SK-N-SH (cell line): Measurements from ENCODE around the gene ME3.

Experiments used
- ELF1 ChIP-seq: IDR thresholded peaks from 2 replicates; pipeline ENCODE4 v1.4.0; 2012
- EP300 ChIP-seq, 2 experiments: IDR thresholded peaks; 2 replicates each; pipeline versions ENCODE4 v1.4.0 to v1.6.1; 2012; ENCODE audit warnings: borderline replicate concordance in 1 of 2, low read depth in 1 of 2, low read length in 1 of 2
- EZH2phosphoT487 ChIP-seq: fragments of 200-600 bp; sonication (generic); IDR thresholded peaks from 2 replicates; pipeline ENCODE4 v1.6.1; 2017; ENCODE audit warnings: low read depth, mixed run types, mild to moderate bottlenecking, antibody characterized with exemption, moderate library complexity, borderline replicate concordance
- FOXM1 ChIP-seq: IDR thresholded peaks from 2 replicates; pipeline ENCODE4 v1.4.0; 2012; ENCODE audit warnings: low read depth, mild to moderate bottlenecking
- MAX ChIP-seq: IDR thresholded peaks from 2 replicates; pipeline ENCODE4 v1.4.0; 2012; ENCODE audit warnings: low read depth
- MXI1 ChIP-seq: IDR thresholded peaks from 2 replicates; pipeline ENCODE4 v1.6.1; 2012; ENCODE audit warnings: mild to moderate bottlenecking, low read depth, low read length, improper control_type of control experiment
- NFIC ChIP-seq: IDR thresholded peaks from 2 replicates; pipeline ENCODE4 v1.4.0; 2012; ENCODE audit warnings: borderline replicate concordance
- POLR2AphosphoS5 ChIP-seq: IDR thresholded peaks from 2 replicates; pipeline ENCODE4 v1.6.1; 2012; ENCODE audit warnings: low read depth, low read length
- RAD21 ChIP-seq: IDR thresholded peaks from 2 replicates; pipeline ENCODE4 v1.6.1; 2012; ENCODE audit warnings: mild to moderate bottlenecking, low read length
- RFX5 ChIP-seq: IDR thresholded peaks from 2 replicates; pipeline ENCODE4 v1.6.1; 2012; ENCODE audit warnings: mild to moderate bottlenecking, improper control_type of control experiment, low read length
- TAF1 ChIP-seq: IDR thresholded peaks from 2 replicates; pipeline ENCODE4 v1.6.1; 2012; ENCODE audit warnings: low read depth, mild to moderate bottlenecking, low read length, moderate library complexity, borderline replicate concordance
- TCF12 ChIP-seq: IDR thresholded peaks from 2 replicates; pipeline ENCODE4 v1.4.0; 2012
- TF ChIP-seq, protein P1 (sequence below): fragments of 200-600 bp; sonication (generic); IDR thresholded peaks from 2 replicates; pipeline ENCODE4 v1.6.1; 2017; ENCODE audit warnings: antibody characterized with exemption, mild to moderate bottlenecking, moderate library complexity

GRCh38 chr11:86673872-86674750 lies 1.7 kb upstream of the ME3 start:
- TF ChIP-seq MXI1, result no peak
- TF ChIP-seq, protein P1, sequence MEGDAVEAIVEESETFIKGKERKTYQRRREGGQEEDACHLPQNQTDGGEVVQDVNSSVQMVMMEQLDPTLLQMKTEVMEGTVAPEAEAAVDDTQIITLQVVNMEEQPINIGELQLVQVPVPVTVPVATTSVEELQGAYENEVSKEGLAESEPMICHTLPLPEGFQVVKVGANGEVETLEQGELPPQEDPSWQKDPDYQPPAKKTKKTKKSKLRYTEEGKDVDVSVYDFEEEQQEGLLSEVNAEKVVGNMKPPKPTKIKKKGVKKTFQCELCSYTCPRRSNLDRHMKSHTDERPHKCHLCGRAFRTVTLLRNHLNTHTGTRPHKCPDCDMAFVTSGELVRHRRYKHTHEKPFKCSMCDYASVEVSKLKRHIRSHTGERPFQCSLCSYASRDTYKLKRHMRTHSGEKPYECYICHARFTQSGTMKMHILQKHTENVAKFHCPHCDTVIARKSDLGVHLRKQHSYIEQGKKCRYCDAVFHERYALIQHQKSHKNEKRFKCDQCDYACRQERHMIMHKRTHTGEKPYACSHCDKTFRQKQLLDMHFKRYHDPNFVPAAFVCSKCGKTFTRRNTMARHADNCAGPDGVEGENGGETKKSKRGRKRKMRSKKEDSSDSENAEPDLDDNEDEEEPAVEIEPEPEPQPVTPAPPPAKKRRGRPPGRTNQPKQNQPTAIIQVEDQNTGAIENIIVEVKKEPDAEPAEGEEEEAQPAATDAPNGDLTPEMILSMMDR, result no peak
- no peak for TF ChIP-seq POLR2AphosphoS5
- no peak for TF ChIP-seq EZH2phosphoT487
- no peak for TF ChIP-seq MAX
- TF ChIP-seq TAF1, result no peak
- no peak for TF ChIP-seq NFIC
- TF ChIP-seq EP300 (IDR thresholded peaks at IDR 0.05; ENCODE audit: borderline replicate concordance in 1 of 2, low read depth in 1 of 2, low read length in 1 of 2), result no peak
- no peak for TF ChIP-seq ELF1
- TF ChIP-seq RAD21, result no peak
- no peak for TF ChIP-seq FOXM1
- no peak for TF ChIP-seq TCF12
- TF ChIP-seq RFX5, result no peak
